DLD1 (cell line): ENCODE data around the gene RIN3.
"Not testable (repeated sequence)": the region's sequence is repeated elsewhere in the genome, so short reads cannot be mapped to it uniquely, and the experiment has no call there.

Experiments
- in situ Hi-C: cut with HindIII; loops from 2 replicates; pipeline ENCODE4 v1.10.0; 2017; ENCODE audit warnings: low sequenced_read_pairs

Gene RIN3

GRCh38 chr14:92679246-92679645 lies 165.7 kb downstream of the RIN3 start:
- in situ Hi-C loops, result no loop called here

GRCh38 chr14:92680330-92680729 lies 166.7 kb downstream of the RIN3 start:
- in situ Hi-C loops, result not testable (repeated sequence)

GRCh38 chr14:92680781-92681650 lies 167.4 kb downstream of the RIN3 start:
- in situ Hi-C loops, result no loop called here

- in situ Hi-C loops, result no loop called here
Measured at GRCh38 chr14:92683041-92683440, 169.5 kb downstream of the RIN3 start.

- in situ Hi-C loops, result loop anchor here (5.0 kb wide), 1 partner anchor 98 kb away; no protein-coding TSS in a partner anchor
Measured at GRCh38 chr14:92684801-92685560, 171.4 kb downstream of the RIN3 start.

GRCh38 chr14:92685784-92686355 lies 172.3 kb downstream of the RIN3 start:
- in situ Hi-C loops, result loop anchor here (5.0 kb wide), 1 partner anchor 99 kb away; no protein-coding TSS in a partner anchor

GRCh38 chr14:92686411-92686899 lies 172.9 kb downstream of the RIN3 start:
- in situ Hi-C loops, result loop anchor here (5.0 kb wide), 1 partner anchor 99 kb away; no protein-coding TSS in a partner anchor

- in situ Hi-C loops, result loop anchor here (5.0 kb wide), 1 partner anchor 100 kb away; no protein-coding TSS in a partner anchor
Measured at GRCh38 chr14:92686900-92687427, 173.4 kb downstream of the RIN3 start.

- in situ Hi-C loops, result loop anchor here (5.0 kb wide), 1 partner anchor 101 kb away; no protein-coding TSS in a partner anchor
Measured at GRCh38 chr14:92687681-92688433, 174.3 kb downstream of the RIN3 start.

GRCh38 chr14:92688434-92689375 lies 175.1 kb downstream of the RIN3 start:
- in situ Hi-C loops, result loop anchor here (5.0 kb wide), 1 partner anchor 101 kb away; no protein-coding TSS in a partner anchor

GRCh38 chr14:92690171-92691011 lies 176.8 kb downstream of the RIN3 start:
- in situ Hi-C loops, result no loop called here

- in situ Hi-C loops, result no loop called here
Measured at GRCh38 chr14:92692822-92693226, 179.2 kb downstream of the RIN3 start.

GRCh38 chr14:92693998-92694795 lies 180.6 kb downstream of the RIN3 start:
- in situ Hi-C loops, result no loop called here

GRCh38 chr14:92694807-92695206 lies 181.2 kb downstream of the RIN3 start:
- in situ Hi-C loops, result no loop called here

GRCh38 chr14:92695562-92695961 lies 182.0 kb downstream of the RIN3 start:
- in situ Hi-C loops, result no loop called here

GRCh38 chr14:92696366-92696765 lies 182.8 kb downstream of the RIN3 start:
- in situ Hi-C loops, result no loop called here

- in situ Hi-C loops, result no loop called here
Measured at GRCh38 chr14:92698393-92698792, 184.8 kb downstream of the RIN3 start.
